Measurements from ENCODE around the gene OR6C70.
"Not testable (repeated sequence)": the region's sequence is repeated elsewhere in the genome, so short reads cannot be mapped to it uniquely, and the experiment has no call there.

The OR6C70 gene

DNA sequence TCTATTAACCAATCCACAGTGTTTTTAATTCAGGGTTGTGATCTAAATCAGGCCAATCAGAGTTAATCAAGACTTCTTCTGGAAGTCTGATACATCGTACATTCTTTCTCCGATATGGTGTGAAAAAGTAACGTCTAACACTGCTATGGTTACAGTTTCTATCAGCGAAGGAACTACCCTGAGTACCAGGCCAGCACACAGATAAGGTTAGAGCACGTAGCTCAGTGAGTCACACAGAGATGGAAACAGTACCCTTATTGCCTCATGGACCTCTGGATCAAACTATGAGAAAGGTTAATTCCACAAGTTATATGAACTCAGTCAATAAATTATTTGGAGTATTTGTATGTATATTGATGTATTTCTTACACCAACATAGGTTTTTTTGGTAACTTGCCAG is 25.6 kb upstream of the OR6C70 start:
- no peak for DNase-seq
- TF ChIP-seq, protein P1, sequence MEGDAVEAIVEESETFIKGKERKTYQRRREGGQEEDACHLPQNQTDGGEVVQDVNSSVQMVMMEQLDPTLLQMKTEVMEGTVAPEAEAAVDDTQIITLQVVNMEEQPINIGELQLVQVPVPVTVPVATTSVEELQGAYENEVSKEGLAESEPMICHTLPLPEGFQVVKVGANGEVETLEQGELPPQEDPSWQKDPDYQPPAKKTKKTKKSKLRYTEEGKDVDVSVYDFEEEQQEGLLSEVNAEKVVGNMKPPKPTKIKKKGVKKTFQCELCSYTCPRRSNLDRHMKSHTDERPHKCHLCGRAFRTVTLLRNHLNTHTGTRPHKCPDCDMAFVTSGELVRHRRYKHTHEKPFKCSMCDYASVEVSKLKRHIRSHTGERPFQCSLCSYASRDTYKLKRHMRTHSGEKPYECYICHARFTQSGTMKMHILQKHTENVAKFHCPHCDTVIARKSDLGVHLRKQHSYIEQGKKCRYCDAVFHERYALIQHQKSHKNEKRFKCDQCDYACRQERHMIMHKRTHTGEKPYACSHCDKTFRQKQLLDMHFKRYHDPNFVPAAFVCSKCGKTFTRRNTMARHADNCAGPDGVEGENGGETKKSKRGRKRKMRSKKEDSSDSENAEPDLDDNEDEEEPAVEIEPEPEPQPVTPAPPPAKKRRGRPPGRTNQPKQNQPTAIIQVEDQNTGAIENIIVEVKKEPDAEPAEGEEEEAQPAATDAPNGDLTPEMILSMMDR (IDR thresholded peaks at IDR 0.05), result no peak
- H3K9me3 Mint-ChIP-seq, result no peaks in the 10 kb centered on the region

DNA sequence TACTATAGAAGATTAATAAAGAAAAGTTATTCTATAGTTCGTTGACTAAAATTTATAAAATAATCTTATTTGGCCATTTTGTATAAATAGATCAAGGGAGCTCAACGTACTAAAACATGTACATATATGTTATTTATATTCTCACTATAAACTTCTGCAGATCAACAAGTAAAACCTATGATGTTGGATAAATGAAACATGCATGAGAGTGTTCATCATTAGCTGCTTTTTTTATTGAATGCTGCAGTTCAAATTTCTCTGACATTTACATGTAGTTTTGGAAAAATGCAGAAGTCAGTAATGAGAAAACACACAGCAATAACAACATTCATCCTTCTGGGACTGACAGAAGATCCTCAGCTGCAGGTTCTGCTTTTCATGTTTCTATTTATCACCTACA is 22.1 kb upstream of the OR6C70 start, which contains the start of gene OR6C68:
Gene OR6C68, plus strand, starts transcription at position 301 of the 400 bp plus-strand sequence. Its CDS starts 0 bp downstream, at position 301.
- no peak within 1 kb of the TSS for H3K4me3 Mint-ChIP-seq
- peaks cover 3% of the 10 kb centered on the region for H3K27me3 Mint-ChIP-seq (ENCODE audit: low read depth, poor library complexity)
- peaks cover 3% of the 10 kb centered on the region for H3K9me3 Mint-ChIP-seq
- no peaks in the 10 kb centered on the region for H3K4me1 Mint-ChIP-seq
- no peak within 1 kb of the TSS for H3K27ac Mint-ChIP-seq
- TF ChIP-seq, protein P1 (IDR thresholded peaks at IDR 0.05), result no peak
- no peaks in the 10 kb centered on the region for H3K36me3 Mint-ChIP-seq (ENCODE audit: low read depth)
- no peak for DNase-seq

More for the DNA sequence above, 25.6 kb upstream of the OR6C70 start:
- Mint-ChIP-seq H3K27me3 (ENCODE audit: low read depth, poor library complexity) (peaks cover 3% of the 10 kb centered on the region), H3K4me1 (peaks cover 7% of the 10 kb centered on the region), H3K36me3 (ENCODE audit: low read depth) (no peaks in the 10 kb centered on the region), H3K4me3 (no peak overlapping the region), H3K27ac (no peak overlapping the region)

DNA sequence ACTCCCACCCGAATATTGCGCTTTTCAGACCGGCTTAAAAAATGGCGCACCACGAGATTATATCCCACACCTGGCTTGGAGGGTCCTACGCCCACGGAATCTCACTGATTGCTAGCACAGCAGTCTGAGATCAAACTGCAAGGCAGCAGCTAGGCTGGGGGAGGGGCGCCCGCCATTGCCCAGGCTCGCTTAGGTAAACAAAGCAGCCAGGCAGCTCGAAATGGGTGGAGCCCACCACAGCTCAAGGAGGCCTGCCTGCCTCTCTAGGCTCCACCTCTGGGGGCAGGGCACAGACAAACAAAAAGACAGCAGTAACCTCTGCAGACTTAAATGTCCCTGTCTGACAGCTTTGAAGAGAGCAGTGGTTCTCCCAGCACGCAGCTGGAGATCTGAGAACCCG is 14.3 kb upstream of the OR6C70 start:
- DNase-seq; H3K27ac Mint-ChIP-seq; H3K36me3 Mint-ChIP-seq (ENCODE audit: low read depth); H3K4me3 Mint-ChIP-seq; H3K27me3 Mint-ChIP-seq (ENCODE audit: low read depth, poor library complexity); H3K4me1 Mint-ChIP-seq: not testable (repeated sequence)
- H3K9me3 Mint-ChIP-seq, result peaks cover 31% of the 10 kb centered on the region

DNA sequence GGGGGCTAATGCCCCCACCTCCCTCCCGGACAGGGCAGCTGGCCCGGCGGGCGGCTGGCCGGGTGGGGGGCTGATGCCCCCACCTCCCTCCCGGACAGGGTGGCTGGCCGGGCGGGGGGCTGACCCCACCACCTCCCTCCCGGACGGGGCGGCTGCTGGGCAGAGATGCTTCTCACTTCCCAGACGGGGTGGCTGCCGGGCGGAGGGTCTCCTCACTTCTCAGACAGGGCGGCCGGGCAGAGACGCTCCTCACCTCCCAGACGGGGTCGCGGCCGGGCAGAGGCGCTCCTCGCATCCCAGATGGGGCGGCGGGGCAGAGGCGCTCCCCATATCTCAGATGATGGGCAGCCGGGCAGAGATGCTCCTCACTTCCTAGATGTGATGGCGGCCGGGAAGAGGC is 9.2 kb upstream of the OR6C70 start:
- H3K4me1 Mint-ChIP-seq; H3K4me3 Mint-ChIP-seq; H3K36me3 Mint-ChIP-seq (ENCODE audit: low read depth); H3K27me3 Mint-ChIP-seq (ENCODE audit: low read depth, poor library complexity); DNase-seq; H3K27ac Mint-ChIP-seq: not testable (repeated sequence)
- peaks cover 22% of the 10 kb centered on the region for H3K9me3 Mint-ChIP-seq

DNA sequence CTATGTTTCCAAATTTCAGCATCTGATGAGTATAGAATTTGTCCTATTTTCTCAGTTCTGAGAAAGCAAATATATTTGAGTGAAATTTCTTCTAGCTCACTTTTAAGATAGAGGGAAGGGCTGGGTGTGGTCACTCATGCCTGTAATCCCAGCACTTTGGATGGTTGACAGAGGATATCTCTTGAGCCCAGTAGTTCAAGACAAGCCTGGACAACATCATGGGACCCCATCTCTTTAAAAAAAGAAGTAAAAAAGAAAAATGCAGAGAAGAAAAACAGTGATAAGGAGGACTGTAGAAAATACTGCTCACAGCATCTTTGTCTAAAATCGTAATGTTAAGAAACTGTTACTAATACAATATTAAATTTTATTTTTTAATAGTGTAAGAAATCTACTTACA is 2.3 kb upstream of the OR6C70 start:
- TF ChIP-seq, protein P1 (IDR thresholded peaks at IDR 0.05), result no peak
- Mint-ChIP-seq H3K4me3 (no peak overlapping the region), H3K4me1 (peaks cover 5% of the 10 kb centered on the region), H3K9me3 (no peaks in the 10 kb centered on the region), H3K27ac (no peak overlapping the region), H3K36me3 (ENCODE audit: low read depth) (no peaks in the 10 kb centered on the region), H3K27me3 (ENCODE audit: low read depth, poor library complexity) (no peaks in the 10 kb centered on the region)
- DNase-seq, result no peak

- Mint-ChIP-seq H3K27me3 (ENCODE audit: low read depth, poor library complexity) (no peaks in the 10 kb centered on the region), H3K27ac (no peak overlapping the region), H3K4me3 (no peak overlapping the region), H3K4me1 (peaks cover 5% of the 10 kb centered on the region), H3K9me3 (peaks cover 4% of the 10 kb centered on the region), H3K36me3 (ENCODE audit: low read depth) (no peaks in the 10 kb centered on the region)
- DNase-seq, result no peak
- TF ChIP-seq, protein P1 (IDR thresholded peaks at IDR 0.05), result no peak
Measured at GRCh38 chr12:55469291-55469690, 647 bp downstream of the OR6C70 start.

- TF ChIP-seq, protein P1 (IDR thresholded peaks at IDR 0.05), result no peak
- H3K36me3 Mint-ChIP-seq (ENCODE audit: low read depth), result no peaks in the 10 kb centered on the region
- no peak overlapping the region for H3K4me3 Mint-ChIP-seq
- H3K27ac Mint-ChIP-seq, result no peak overlapping the region
- H3K27me3 Mint-ChIP-seq (ENCODE audit: low read depth, poor library complexity), result peaks cover 1% of the 10 kb centered on the region
- peaks cover 5% of the 10 kb centered on the region for H3K4me1 Mint-ChIP-seq
- peaks cover 18% of the 10 kb centered on the region for H3K9me3 Mint-ChIP-seq
- no peak for DNase-seq
Measured at GRCh38 chr12:55467836-55468235, 2.1 kb downstream of the OR6C70 start.

DNA sequence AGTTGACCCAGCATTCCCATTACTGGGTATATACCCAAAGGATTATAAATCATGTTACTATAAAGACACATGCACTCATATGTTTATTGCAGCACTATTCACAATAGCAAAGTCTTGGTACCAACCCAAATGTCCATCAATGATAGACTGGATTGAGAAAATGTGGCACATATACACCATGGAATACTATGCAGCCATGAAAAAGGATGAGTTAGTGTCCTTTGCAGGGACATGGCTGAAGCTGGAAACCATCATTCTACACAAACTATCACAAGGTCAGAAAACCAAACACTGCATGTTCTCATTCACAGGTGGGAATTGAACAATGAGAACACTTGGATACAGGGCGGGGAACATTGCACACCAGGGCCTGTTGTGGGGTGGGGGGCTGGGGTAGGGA is 5.0 kb downstream of the OR6C70 start:
- not testable (repeated sequence) for DNase-seq; H3K4me3 Mint-ChIP-seq; H3K27me3 Mint-ChIP-seq (ENCODE audit: low read depth, poor library complexity); H3K36me3 Mint-ChIP-seq (ENCODE audit: low read depth); H3K4me1 Mint-ChIP-seq; H3K27ac Mint-ChIP-seq
- H3K9me3 Mint-ChIP-seq, result peaks cover 20% of the 10 kb centered on the region
